MV-4-11 (cell line): Measurements from ENCODE around the gene NAA60.
"Not testable (repeated sequence)": the region's sequence is repeated elsewhere in the genome, so short reads cannot be mapped to it uniquely, and the experiment has no call there.

Source experiments
- DNase-seq: peaks from one replicate; lab custom pipeline; 2025; lab: John Stamatoyannopoulos, UW

NAA60 gene

DNA sequence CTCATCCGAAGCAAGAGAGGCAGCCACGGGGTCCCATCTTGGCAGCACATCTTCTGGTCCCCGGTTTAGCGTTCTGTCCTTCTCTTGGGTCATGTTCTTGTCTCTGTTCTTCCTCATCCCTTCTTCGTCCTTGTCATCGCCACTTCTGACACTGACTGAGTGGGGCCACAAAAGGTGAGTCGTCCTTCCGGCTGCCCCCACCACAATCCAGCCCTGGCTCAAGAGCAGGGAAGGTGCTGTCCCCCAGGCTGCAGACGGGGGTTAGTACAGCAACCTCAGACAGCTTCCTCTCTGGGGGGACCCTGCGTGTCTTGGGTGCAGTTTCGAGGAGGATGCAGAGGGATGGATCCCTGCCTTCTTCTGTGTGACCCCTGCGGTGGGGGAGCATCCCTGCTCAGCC lies 21.8 kb downstream of the NAA60 start:
- no peak for DNase-seq

GRCh38 chr16:3465911-3466584 lies 22.6 kb downstream of the NAA60 start:
- no peak for DNase-seq

- no peak for DNase-seq
Measured at GRCh38 chr16:3467182-3467581, 23.7 kb downstream of the NAA60 start.

DNA sequence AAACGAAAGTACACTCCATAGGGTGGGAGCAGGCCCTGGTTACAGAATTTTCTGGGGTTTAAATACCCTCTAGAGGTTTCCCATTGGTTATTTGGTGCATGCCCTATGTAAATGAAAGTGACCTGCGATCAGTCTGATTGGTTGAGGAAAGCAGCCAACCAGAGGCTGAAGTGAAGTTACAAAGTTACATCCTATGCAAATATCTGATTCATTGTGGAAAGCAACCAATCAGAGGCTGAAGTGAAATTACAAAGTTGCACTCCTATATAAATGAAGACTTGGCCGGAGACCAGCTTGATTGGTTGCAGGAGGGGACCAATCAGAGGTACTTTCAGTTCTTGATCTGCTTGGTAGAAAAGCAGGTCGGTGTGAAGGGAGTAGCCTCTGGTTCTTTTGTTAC lies 24.4 kb downstream of the NAA60 start:
- peak; percentile 70 for DNase-seq

DNA sequence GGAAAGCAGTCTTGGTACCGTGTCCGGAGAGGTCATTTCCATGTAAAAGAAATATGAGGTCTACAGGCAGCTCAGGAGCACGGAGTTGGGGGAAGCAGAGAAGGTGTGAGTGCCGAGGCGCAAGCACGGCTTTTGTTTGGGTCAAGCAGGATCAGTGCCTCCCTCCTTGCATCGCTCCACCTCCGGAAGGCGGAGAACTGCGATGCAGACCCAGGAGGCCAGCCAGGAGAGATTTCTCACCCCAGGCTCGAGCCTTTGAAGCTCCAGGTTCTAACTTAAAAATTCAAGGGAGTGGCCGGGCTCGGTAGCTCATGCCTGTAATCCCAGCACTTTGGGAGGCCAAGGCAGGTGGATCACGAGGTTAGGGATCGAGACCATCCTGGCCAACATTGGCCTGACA lies 25.0 kb downstream of the NAA60 start:
- DNase-seq = no peak

GRCh38 chr16:3469736-3470135 lies 26.3 kb downstream of the NAA60 start:
- DNase-seq = no peak

GRCh38 chr16:3470723-3471122 lies 27.2 kb downstream of the NAA60 start:
- no peak for DNase-seq

DNA sequence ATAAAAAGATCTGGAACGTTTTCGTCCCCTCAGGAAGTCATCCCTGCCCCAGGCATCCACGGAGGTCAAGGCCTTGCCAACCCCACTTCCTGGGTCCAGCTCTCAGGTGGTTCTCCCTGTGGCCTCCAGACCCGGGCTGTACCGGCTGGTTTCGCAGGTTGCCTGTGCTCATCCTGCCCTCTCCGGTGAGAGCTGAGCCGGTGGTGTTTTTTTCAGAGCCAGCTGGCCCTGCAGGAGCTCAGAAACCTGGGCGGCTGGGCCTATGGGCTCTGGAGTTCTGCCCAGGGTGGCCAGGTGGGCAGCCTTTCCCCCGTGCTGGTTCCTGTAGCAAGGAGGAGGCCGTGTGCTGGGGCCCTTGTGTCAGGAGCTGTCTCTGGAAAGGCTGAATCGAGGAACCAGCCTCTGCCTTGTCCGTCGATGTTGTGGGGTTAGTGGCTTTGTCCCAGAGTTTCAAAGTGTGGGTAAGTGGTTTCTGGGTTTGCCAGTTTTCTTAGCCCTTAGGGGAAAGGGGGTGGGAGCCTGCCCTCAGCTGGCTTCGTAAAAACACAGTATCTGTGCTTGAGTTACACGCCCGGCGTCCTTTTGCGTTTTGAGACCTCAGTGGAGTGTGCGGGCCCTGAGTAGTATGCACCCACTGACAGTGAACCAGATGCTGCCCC lies 28.2 kb downstream of the NAA60 start:
- no peak for DNase-seq

GRCh38 chr16:3472878-3473595 lies 29.6 kb downstream of the NAA60 start:
- no peak for DNase-seq

GRCh38 chr16:3473596-3473943 lies 30.1 kb downstream of the NAA60 start:
- not testable (repeated sequence) for DNase-seq

- no peak for DNase-seq
Measured at GRCh38 chr16:3474136-3474779, 30.8 kb downstream of the NAA60 start.

DNA sequence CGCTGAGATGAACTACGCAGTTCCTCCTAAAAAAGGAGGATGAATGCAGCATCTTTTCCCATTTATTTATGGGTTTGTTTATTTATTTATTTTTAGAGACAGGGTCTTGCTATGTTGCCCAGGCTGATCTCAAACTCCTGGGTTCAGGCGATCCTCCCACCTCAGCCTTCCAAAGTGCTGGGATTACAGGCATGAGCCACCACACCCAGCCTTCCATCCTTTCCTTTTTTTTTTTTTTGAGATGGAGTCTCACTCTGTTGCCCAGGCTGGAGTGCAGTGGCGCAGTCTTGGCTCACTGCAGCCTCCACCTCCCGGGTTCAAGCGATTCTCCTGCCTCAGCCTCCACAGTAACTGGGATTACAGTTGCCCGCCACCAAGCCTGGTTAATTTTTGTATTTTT lies 31.4 kb downstream of the NAA60 start:
- DNase-seq = not testable (repeated sequence)

- no peak for DNase-seq
Measured at GRCh38 chr16:3475604-3476375, 32.3 kb downstream of the NAA60 start.

DNA sequence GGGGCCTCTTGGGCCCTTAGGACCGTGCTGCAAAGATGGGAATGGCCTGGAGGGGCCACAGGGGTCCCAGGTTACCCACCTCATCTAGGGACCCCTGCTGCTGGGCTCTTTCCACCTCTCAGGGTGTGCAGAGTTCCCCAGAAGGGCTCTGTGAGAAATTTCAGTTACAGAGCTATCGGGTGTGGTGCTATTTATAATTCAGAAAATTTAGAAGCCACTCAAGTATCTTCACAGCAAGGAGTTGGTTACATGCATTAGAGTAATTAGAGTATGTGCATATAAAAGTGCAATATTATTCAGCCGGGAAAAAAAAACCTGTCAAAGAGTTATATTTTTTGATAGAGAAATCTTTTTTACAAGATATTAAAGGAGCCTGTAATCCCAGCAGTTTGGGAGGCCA lies 32.9 kb downstream of the NAA60 start:
- DNase-seq = no peak

DNA sequence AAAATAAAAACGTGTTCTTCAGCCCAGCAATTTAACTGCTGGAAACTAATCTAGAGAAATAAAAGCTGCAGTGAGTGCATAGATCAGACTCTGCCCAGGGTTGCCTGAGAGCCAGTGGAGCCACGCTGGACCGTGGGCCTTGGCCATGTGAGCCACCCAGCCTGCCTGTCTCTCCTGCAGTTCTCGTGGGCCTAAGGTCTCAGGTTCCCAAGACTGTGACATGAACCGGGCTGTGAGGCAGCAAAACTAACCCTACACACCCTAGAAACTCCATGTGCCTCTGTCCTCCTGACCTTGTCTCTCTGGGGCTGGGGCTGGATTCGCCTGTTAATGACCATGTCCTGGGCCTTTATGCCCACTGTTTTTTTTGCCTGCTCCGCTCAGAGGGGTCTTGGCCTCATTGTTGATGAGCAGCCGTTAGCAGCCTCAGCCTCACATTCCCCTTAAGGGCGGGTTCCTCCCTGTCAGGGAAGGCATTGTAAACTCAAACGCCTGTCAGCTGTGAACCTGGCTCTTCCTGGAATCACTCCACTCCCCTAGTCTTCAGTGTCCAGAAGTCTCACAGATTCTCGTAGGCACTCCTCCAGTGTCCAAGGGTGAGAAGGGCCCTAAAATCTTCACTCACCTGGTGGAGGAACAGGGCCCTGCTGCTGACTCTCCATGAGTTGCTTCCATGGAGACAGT lies 34.9 kb downstream of the NAA60 start:
- no peak for DNase-seq

GRCh38 chr16:3479654-3480216 lies 36.3 kb downstream of the NAA60 start:
- no peak for DNase-seq

- DNase-seq = no peak
Measured at GRCh38 chr16:3480901-3481695, 37.6 kb downstream of the NAA60 start.

- DNase-seq = no peak
Measured at GRCh38 chr16:3481696-3482658, 38.5 kb downstream of the NAA60 start.

- DNase-seq = no peak
Measured at GRCh38 chr16:3482659-3483241, 39.3 kb downstream of the NAA60 start.
